GM15510 (cell line): ENCODE measurements around the gene GSDMA.

Source experiments
- POLR2A ChIP-seq: IDR thresholded peaks from 3 replicates; pipeline ENCODE4 v1.6.1; 2011; ENCODE audit warnings: borderline replicate concordance; ENCODE audit not compliant: insufficient read length; ENCODE audit errors: extremely low read depth

Gene GSDMA

DNA sequence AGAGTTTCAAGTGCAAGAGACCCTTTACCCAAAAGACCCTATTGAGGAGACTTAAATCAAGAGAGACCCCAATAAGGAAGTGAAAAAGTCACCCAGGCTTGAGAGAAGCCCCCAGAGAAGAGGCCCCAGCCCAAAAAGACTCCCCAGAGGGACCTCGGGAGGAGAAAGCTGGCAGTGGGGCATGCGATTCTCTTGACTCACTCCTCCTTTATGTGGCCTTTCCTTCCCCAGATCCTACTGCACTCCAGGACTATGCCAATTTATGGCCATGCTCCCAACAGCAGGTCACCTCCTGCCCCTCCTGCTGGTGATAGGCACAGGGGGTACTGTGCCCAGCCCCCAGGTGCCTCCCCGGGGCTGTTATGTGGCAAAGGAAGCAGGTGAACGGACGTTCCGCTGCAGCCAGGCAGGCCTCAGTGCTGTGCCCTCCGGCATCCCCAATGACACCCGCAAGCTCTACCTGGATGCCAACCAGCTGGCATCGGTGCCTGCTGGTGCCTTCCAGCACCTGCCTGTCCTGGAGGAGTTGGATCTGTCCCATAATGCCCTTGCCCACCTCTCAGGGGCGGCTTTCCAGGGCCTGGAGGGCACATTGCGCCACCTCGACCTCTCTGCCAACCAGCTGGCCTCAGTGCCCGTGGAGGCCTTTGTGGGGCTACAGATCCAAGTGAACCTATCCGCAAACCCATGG is 19.0 kb upstream of the GSDMA start:
- no peak for TF ChIP-seq POLR2A

GRCh38 chr17:39944393-39944711 is 18.5 kb upstream of the GSDMA start:
- TF ChIP-seq POLR2A: no peak

- TF ChIP-seq POLR2A: no peak
These were observed 16.1 kb upstream of the GSDMA start for GRCh38 chr17:39946551-39947330.

- no peak for TF ChIP-seq POLR2A
These were observed 13.8 kb upstream of the GSDMA start for GRCh38 chr17:39949028-39949427.

DNA sequence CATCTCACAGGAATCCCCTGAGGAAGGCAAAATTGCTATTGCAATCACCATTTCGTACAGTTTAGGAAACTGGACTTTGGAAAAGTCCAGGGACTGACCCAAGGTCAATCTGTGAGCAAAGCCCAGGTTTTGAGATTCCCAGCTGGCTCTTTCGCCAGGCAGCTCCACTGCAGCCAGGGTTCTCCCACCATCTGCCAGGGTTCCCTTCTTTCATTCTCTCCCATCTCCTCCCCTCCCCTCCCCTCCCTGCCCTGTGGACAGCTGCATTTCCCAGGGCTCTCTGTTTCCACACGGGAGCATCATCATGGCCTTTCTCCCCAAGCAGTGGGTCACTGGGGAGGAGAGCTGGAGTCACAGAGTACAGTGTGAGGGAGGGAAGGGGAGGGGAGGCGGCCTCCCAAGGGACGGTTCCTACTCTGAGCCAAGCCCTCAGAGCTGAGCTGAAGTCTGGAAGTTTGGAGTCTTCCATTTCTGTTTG is 11.9 kb upstream of the GSDMA start:
- no peak for TF ChIP-seq POLR2A

GRCh38 chr17:39951924-39952679 is 10.7 kb upstream of the GSDMA start:
- no peak for TF ChIP-seq POLR2A

- TF ChIP-seq POLR2A: peak; percentile 62
These were observed 9.9 kb upstream of the GSDMA start for GRCh38 chr17:39952680-39953470.

DNA sequence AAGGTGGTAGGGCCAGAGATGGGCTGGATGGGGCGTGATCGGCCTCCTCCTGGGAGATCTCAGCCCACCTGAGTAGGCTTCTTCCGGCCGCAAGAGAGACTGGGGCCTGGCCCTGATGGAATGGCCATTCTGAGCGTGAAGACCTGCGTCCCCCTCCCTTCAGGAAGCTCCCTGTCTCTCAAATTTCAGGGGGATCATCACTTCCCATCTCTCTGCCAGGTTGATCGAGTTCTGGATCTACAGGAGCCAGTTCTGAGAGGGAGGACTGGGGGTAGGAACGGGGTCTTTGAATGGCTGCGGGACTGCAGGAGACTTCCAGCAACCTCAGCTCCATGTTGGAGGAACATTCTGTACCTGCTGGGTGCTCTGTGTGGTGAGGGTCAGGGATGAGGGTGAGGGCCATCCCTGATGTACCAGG is 9.3 kb upstream of the GSDMA start:
- no peak for TF ChIP-seq POLR2A

GRCh38 chr17:39954876-39955275 is 7.9 kb upstream of the GSDMA start:
- TF ChIP-seq POLR2A: no peak

- TF ChIP-seq POLR2A: no peak
These were observed 7.0 kb upstream of the GSDMA start for GRCh38 chr17:39955726-39956225.

DNA sequence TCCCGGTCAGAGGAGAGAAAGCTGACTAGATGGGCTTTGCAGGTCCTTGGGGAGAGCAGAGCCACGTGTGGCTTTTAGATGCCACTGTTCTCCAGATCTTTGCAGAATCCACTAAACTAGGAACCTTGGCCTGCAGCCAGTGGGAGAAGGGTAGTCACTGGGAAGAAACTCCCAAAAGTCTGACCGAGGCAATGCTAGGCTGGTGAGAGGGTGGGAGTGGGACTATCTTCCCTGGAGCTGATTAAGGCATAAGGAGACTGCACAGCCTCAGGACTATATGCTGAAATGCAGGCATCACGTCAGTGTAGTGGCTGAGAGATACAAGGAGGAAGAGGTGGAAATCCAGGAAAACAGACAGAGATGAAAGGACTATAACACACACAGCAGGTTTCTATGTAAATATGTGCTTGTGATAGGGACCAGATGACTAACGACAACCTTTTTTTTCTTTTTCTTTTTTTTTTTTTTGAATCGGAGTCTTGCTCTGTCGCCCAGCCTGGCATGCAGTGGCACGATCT is 2.2 kb upstream of the GSDMA start:
- TF ChIP-seq POLR2A: no peak

GRCh38 chr17:39963829-39964228 is 1.0 kb downstream of the GSDMA start:
- TF ChIP-seq POLR2A: no peak

DNA sequence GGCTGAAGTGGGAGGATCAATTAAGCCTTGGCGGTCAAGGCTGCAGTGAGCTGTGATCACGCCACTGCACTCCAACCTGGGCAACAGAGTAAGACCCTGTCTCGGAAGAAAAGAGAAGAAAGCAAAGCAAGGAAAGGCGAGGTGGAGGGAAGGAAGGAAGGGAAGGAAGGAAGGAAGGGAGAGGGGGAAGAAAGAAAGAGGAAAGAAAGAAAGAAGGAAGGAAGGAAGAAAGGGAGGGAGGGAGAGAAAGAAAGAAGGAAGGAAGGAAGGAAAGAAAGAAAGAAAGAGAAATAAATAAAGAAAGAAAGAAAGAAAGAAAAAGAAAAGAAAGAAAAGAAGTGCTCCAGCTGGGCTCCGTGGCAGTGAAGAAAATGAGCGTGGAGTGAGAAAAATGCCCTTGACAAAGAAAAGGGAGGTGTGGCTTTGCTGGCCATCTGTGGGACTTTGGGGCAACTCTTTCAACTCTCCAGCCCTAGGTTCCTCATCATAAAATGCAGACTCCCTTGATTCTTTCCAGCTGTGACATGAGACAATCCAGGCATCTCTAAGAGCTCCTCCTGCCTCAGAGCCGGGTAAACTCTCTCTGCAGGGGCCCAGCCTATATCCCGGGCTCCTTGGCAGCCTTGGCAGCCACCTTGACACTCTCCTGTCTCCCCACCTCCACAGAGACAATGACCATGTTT is 2.4 kb downstream of the GSDMA start:
- TF ChIP-seq POLR2A: no peak

GRCh38 chr17:39966771-39967170 is 4.0 kb downstream of the GSDMA start:
- no peak for TF ChIP-seq POLR2A
